Type B pancreatic cell (in vitro differentiated cells): Measurements from ENCODE around the gene GAGE12J. TPM values are rescaled to one million over a fixed set of nuclear protein-coding genes. Genes with fewer than 3 reads are reported as not detected.
A peak's percentile ranks its signal among the peaks of the same experiment; 100 is the strongest.
"Not testable (repeated sequence)": the region's sequence is repeated elsewhere in the genome, so short reads cannot be mapped to it uniquely, and the experiment has no call there.

Experiments used
- DNase-seq: peaks from one replicate; pipeline ENCODE4 v3.0.0; 2021; ENCODE audit warnings: mixed read lengths; ENCODE audit not compliant: unreplicated experiment; ENCODE audit errors: extremely low spot score
- H3K27ac Mint-ChIP-seq: 2 replicates; pipeline ENCODE4 v1.8.0; 2021; ENCODE audit warnings: mild to moderate bottlenecking, mixed read lengths
- H3K27me3 Mint-ChIP-seq: 2 replicates; pipeline ENCODE4 v1.8.0; 2021; ENCODE audit warnings: mixed read lengths
- H3K36me3 Mint-ChIP-seq: 2 replicates; pipeline ENCODE4 v1.8.0; 2021; ENCODE audit warnings: mixed read lengths
- H3K4me1 Mint-ChIP-seq: one replicate; pipeline ENCODE4 v1.8.0; 2021; ENCODE audit warnings: mixed read lengths; ENCODE audit not compliant: unreplicated experiment
- H3K4me3 Mint-ChIP-seq: 2 replicates; pipeline ENCODE4 v1.8.0; 2021; ENCODE audit warnings: mild to moderate bottlenecking, mixed read lengths
- H3K9me3 Mint-ChIP-seq: 2 replicates; pipeline ENCODE4 v1.8.0; 2021; ENCODE audit warnings: mixed read lengths
- CTCF ChIP-seq: fragments of 200-600 bp; sonication (generic); conservative IDR thresholded peaks from 2 replicates; pipeline ENCODE4 v1.5.0; 2021; ENCODE audit warnings: antibody characterized with exemption, mild to moderate bottlenecking
- total RNA-seq: library from RNA; stranded (reverse); gene quantifications from 2 replicates; pipeline ENCODE4 v1.2.1, GENCODE V29; 2021; ENCODE audit warnings: low replicate concordance

GAGE12J gene
- total RNA-seq, 1 donor from 2014 or later, result not detected

GRCh38 chrX:49303346-49303745, 18.5 kb upstream of the GAGE12J start, which contains the start of gene GAGE10:
GAGE10 (plus strand) TSS chrX:49303646; CDS start chrX:49304860, 1,214 bp downstream.
- no peaks in the 10 kb centered on the region for H3K9me3 Mint-ChIP-seq
- H3K4me3 Mint-ChIP-seq, result no peak within 1 kb of the TSS
- H3K36me3 Mint-ChIP-seq, result no peaks in the 10 kb centered on the region

GRCh38 chrX:49307775-49308174, 14.1 kb upstream of the GAGE12J start:
- H3K27ac Mint-ChIP-seq, DNase-seq, H3K36me3 Mint-ChIP-seq, H3K4me1 Mint-ChIP-seq, H3K9me3 Mint-ChIP-seq, H3K4me3 Mint-ChIP-seq, H3K27me3 Mint-ChIP-seq: not testable (repeated sequence)

More at GRCh38 chrX:49303346-49303745, 18.5 kb upstream of the GAGE12J start, which contains the start of gene GAGE10:
- H3K4me1 Mint-ChIP-seq, result no peaks in the 10 kb centered on the region
- H3K27me3 Mint-ChIP-seq, result no peaks in the 10 kb centered on the region
- no peak for TF ChIP-seq CTCF
- DNase-seq, result no peak
- H3K27ac Mint-ChIP-seq, result no peak within 1 kb of the TSS

- Mint-ChIP-seq H3K36me3 (no peaks in the 10 kb centered on the region), H3K9me3 (no peaks in the 10 kb centered on the region), H3K4me1 (peaks cover 8% of the 10 kb centered on the region), H3K27ac (peak overlapping the region; percentile 91), H3K27me3 (no peaks in the 10 kb centered on the region), H3K4me3 (peak overlapping the region; percentile 68)
- TF ChIP-seq CTCF, result no peak
- DNase-seq, result no peak
Observed at GRCh38 chrX:49308604-49309269, 13.1 kb upstream of the GAGE12J start.

- no peak for DNase-seq
- Mint-ChIP-seq H3K36me3 (no peaks in the 10 kb centered on the region), H3K4me3 (peak overlapping the region; percentile 68), H3K27ac (peak overlapping the region; percentile 91), H3K4me1 (peaks cover 8% of the 10 kb centered on the region), H3K27me3 (no peaks in the 10 kb centered on the region), H3K9me3 (no peaks in the 10 kb centered on the region)
- TF ChIP-seq CTCF, result no peak
Observed at GRCh38 chrX:49309401-49309981, 12.3 kb upstream of the GAGE12J start.

- Mint-ChIP-seq H3K4me1 (peaks cover 8% of the 10 kb centered on the region), H3K4me3 (no peak overlapping the region), H3K27me3 (no peaks in the 10 kb centered on the region), H3K9me3 (no peaks in the 10 kb centered on the region), H3K36me3 (no peaks in the 10 kb centered on the region), H3K27ac (peak overlapping the region; percentile 91)
- no peak for TF ChIP-seq CTCF
- no peak for DNase-seq
Observed at GRCh38 chrX:49310371-49310770, 11.5 kb upstream of the GAGE12J start.

- no peak overlapping the region for H3K4me3 Mint-ChIP-seq
- DNase-seq, result no peak
- H3K9me3 Mint-ChIP-seq, result no peaks in the 10 kb centered on the region
- no peaks in the 10 kb centered on the region for H3K36me3 Mint-ChIP-seq
- H3K27me3 Mint-ChIP-seq, result no peaks in the 10 kb centered on the region
- H3K27ac Mint-ChIP-seq, result no peak overlapping the region
- peaks cover 8% of the 10 kb centered on the region for H3K4me1 Mint-ChIP-seq
- no peak for TF ChIP-seq CTCF
Observed at GRCh38 chrX:49312176-49312575, 9.7 kb upstream of the GAGE12J start.
